GM20000 (cell line): ENCODE data around the gene PSMG4.

Source experiments
- DNase-seq: peaks from one replicate; pipeline ENCODE4 v3.0.0; 2012; ENCODE audit warnings: low spot score
- TF ChIP-seq, protein P1 (sequence below): IDR thresholded peaks from 2 replicates; pipeline ENCODE4 v1.5.1; 2012; ENCODE audit warnings: mild to moderate bottlenecking, control low read depth; ENCODE audit errors: extremely low read depth, missing control alignments

PSMG4 gene

DNA sequence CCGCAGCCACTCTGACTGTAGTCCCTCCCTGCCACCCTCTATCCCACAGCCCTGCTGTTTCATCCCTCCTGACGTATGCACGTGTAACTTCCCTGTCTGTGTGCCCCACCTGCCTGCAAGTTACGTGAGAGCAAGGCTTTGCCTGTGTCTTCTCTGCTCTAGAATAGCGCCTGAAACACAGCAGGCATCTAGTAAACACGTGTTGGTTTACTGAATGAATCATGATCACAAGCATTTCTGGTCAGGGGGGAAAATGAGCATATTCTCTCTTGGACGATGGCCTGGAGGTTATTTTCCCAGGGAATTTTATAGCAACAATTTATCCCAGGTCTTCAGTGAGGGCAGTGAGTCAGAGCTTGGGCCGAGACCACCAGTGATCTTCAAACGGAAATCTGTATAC, 38.3 kb downstream of the PSMG4 start:
- TF ChIP-seq, protein P1, sequence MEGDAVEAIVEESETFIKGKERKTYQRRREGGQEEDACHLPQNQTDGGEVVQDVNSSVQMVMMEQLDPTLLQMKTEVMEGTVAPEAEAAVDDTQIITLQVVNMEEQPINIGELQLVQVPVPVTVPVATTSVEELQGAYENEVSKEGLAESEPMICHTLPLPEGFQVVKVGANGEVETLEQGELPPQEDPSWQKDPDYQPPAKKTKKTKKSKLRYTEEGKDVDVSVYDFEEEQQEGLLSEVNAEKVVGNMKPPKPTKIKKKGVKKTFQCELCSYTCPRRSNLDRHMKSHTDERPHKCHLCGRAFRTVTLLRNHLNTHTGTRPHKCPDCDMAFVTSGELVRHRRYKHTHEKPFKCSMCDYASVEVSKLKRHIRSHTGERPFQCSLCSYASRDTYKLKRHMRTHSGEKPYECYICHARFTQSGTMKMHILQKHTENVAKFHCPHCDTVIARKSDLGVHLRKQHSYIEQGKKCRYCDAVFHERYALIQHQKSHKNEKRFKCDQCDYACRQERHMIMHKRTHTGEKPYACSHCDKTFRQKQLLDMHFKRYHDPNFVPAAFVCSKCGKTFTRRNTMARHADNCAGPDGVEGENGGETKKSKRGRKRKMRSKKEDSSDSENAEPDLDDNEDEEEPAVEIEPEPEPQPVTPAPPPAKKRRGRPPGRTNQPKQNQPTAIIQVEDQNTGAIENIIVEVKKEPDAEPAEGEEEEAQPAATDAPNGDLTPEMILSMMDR: no peak

DNA sequence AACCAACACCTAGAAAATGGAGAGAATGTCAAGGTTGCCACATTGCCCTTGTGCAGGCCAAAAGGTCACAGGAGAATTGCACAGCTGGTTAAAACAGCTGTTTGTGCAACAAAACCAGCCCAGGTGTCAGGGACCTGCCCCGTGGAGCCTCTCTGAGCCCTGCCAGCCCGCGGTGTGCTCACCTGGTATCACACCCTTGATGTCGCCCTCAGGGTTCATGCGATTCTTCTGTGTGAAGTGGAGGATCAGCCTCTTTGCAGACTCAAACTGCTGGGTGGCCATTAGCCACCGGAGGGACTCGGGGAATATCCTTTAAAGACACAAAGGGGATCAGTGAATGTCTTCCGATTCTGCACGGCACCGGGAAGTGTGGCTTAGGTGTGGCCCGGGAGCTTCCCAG, 39.2 kb downstream of the PSMG4 start:
- DNase-seq: no peak
- TF ChIP-seq, protein P1: no peak

More for the DNA sequence above, 38.3 kb downstream of the PSMG4 start:
- DNase-seq: no peak

DNA sequence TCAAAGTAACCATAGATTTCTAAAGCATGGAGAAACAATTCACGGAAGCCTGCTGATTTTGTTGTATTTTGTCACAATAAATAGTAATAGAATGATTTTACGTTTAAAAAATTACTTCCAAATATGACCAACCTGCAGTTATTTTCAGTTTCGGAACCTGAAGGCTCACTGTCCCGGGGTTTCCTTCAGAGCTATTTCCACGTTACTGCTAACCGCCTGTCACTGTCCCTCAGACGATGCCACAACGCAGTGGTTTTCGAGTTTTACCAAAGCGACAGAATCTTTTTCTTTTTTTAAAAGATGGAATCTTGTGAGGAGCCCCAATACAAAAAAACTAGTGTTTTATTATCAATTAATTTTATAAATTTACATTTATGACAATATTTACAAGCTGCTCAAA, 40.5 kb downstream of the PSMG4 start:
- DNase-seq: no peak
- TF ChIP-seq, protein P1: no peak

DNA sequence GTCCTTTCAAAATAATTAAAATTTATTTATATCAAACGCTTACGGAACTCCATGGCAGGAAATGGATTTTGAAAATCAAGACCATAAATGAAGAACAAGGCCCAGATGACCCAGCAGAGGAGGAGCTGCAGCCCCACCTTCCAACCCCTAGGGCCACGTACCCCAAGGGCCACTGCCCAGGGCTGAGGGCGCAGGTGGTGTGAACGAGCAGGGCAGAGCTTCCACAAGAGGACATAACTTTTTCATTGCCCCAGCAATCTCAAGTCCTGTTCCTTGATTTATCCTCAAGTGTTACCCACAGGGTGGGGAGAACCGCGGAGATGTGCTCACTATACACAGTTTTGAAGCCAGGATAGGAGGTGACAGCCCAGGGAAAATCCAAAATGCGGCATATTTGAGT, 42.8 kb downstream of the PSMG4 start:
- DNase-seq: no peak
- TF ChIP-seq, protein P1: no peak

DNA sequence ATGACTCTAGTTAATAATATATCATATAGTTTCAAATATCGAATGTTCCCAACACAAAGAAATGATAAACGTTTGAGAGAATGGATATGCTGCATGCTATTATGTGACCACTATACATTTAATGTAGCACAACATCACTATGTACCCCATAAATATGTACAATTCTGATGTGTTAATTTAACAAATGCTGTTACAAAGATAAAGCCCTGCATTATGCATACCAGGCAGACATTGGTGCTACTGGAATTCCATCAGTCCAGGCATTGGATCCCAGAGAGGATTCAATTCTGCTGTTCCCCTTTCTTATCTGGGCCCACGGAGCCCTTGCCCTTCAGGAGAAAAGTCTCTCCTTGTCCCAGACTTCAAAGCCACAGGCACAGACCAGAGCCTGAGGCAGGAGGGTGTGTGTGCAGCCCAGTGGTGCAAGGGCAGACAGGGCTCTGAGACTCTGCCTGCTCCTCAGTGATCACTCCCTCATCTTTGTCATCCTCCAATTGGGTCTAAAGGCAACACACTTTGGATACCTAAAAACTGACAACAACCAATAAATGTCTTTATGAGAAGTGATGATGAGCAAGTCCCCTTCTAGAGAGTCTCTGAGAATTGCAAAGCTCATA, 45.2 kb downstream of the PSMG4 start:
- DNase-seq: no peak
- TF ChIP-seq, protein P1: no peak

DNA sequence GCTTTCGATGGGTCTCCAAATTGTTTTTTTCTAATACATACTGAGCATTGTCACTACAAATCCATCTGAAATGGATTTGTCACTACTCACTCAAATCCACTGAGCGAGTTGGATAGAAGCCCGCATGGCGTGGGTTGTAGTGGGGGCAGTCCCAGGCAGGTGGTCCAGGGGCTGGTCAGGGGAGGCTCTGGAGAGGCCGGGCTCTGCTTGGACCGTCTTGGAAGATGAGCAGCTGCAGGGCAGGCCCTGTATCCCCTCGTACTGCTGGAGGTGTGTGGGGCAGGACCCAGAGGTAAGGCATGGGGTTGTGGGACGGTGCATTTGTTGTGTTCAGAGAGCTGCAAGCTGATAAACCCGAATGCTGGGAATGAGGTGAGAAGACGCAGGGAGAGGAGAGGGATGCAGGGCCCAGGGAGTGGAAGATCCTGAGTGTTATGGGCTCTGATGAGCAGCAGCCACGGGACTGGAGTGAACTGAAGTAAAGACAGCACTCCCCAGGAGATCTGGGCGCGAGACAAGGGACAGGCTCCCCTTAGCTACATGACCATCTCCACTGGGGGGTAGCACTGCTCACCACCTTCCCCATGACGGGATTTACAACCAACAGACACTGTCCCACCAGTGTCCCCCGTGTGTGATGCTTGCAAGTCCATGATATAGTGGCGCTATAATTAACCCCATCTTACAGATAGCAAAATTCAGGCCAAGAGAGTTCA, 45.9 kb downstream of the PSMG4 start:
- TF ChIP-seq, protein P1: no peak
- no peak for DNase-seq

DNA sequence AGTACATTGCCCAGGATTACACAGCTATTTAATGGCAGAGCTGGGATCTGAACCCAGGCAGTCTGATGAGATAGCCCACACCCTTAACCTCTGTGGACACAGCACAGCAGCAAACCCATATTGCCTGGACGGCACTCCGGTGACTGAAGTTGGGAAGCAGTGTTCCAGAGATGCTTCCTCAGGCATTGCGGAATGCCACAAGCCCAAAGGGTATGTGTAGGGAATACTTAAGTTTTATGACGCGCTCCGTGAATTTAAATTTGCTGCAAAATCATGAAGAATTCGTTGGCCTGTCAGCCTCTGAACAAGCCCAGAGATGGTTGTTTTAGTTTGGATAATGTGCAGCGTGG, 46.4 kb downstream of the PSMG4 start:
- DNase-seq: no peak
- TF ChIP-seq, protein P1: no peak
